HUES48 (cell line): ENCODE data around the gene LAMC3.

Experiments used
- H3K27ac ChIP-seq: one replicate; pipeline ENCODE4 v1.7.0; 2013; ENCODE audit warnings: low read depth, low read length, inconsistent platforms
- H3K27me3 ChIP-seq: 2 replicates; pipeline ENCODE4 v1.6.1; 2013; ENCODE audit warnings: mild to moderate bottlenecking, low read length; ENCODE audit not compliant: control insufficient read depth, insufficient read depth
- H3K36me3 ChIP-seq: 2 replicates; pipeline ENCODE4 v1.6.1; 2013; ENCODE audit warnings: low read length; ENCODE audit not compliant: control insufficient read depth, insufficient read depth
- H3K4me1 ChIP-seq: 2 replicates; pipeline ENCODE4 v1.6.1; 2013; ENCODE audit warnings: mild to moderate bottlenecking, low read length; ENCODE audit not compliant: control insufficient read depth, insufficient read depth
- H3K4me3 ChIP-seq: 2 replicates; pipeline ENCODE4 v1.5.1; 2013; ENCODE audit warnings: mild to moderate bottlenecking, low read depth, low read length
- H3K9ac ChIP-seq: 2 replicates; pipeline ENCODE4 v1.6.1; 2013; ENCODE audit warnings: mild to moderate bottlenecking, low read depth, low read length, moderate library complexity
- H3K9me3 ChIP-seq: 2 replicates; pipeline ENCODE4 v1.6.1; 2013; ENCODE audit warnings: low read length; ENCODE audit not compliant: control insufficient read depth, insufficient read depth

Gene LAMC3

GRCh38 chr9:131001990-131002389 is 7.0 kb upstream of the LAMC3 start:
- Histone ChIP-seq H3K27me3 (peaks cover 12% of the 10 kb centered on the region; the same call in 1 of the 2 replicates), H3K9ac (no peak overlapping the region), H3K36me3 (no peaks in the 10 kb centered on the region), H3K4me3 (no peak overlapping the region), H3K9me3 (no peaks in the 10 kb centered on the region), H3K4me1 (no peaks in the 10 kb centered on the region), H3K27ac (no peak overlapping the region)

GRCh38 chr9:131006601-131007000 is 2.4 kb upstream of the LAMC3 start:
- no peak overlapping the region for H3K4me3 ChIP-seq
- peaks cover 7% of the 10 kb centered on the region for H3K27me3 ChIP-seq
- peaks cover 11% of the 10 kb centered on the region for H3K4me1 ChIP-seq
- H3K36me3 ChIP-seq = no peaks in the 10 kb centered on the region
- no peak overlapping the region for H3K9ac ChIP-seq
- no peaks in the 10 kb centered on the region for H3K9me3 ChIP-seq
- H3K27ac ChIP-seq = no peak overlapping the region

- no peaks in the 10 kb centered on the region for H3K9me3 ChIP-seq
- H3K27me3 ChIP-seq = peaks cover 7% of the 10 kb centered on the region
- no peaks in the 10 kb centered on the region for H3K36me3 ChIP-seq
- no peak overlapping the region for H3K9ac ChIP-seq
- H3K4me1 ChIP-seq = peaks cover 22% of the 10 kb centered on the region
- no peak overlapping the region for H3K4me3 ChIP-seq
- no peak overlapping the region for H3K27ac ChIP-seq
These were observed 888 bp upstream of the LAMC3 start for GRCh38 chr9:131008086-131008485.

- H3K36me3 ChIP-seq = peaks cover 3% of the 10 kb centered on the region; the same call in 1 of the 2 replicates
- H3K4me1 ChIP-seq = peaks cover 22% of the 10 kb centered on the region
- H3K27ac ChIP-seq = no peak overlapping the region
- H3K9ac ChIP-seq = no peak overlapping the region
- H3K4me3 ChIP-seq = peak overlapping the region; percentile 67; the same call in 1 of the 2 replicates
- H3K9me3 ChIP-seq = no peaks in the 10 kb centered on the region
- peaks cover 7% of the 10 kb centered on the region for H3K27me3 ChIP-seq
These were observed 438 bp upstream of the LAMC3 start for GRCh38 chr9:131008563-131008908.

- H3K27me3 ChIP-seq = peaks cover 7% of the 10 kb centered on the region
- H3K27ac ChIP-seq = peak overlapping the region; percentile 47
- peaks cover 5% of the 10 kb centered on the region; the same call in 1 of the 2 replicates for H3K36me3 ChIP-seq
- H3K4me3 ChIP-seq = no peak overlapping the region
- H3K9ac ChIP-seq = no peak overlapping the region
- no peaks in the 10 kb centered on the region for H3K9me3 ChIP-seq
- H3K4me1 ChIP-seq = peaks cover 22% of the 10 kb centered on the region
These were observed 1.7 kb downstream of the LAMC3 start for GRCh38 chr9:131010482-131011273.

- Histone ChIP-seq H3K27ac (peak overlapping the region; percentile 47), H3K27me3 (peaks cover 7% of the 10 kb centered on the region), H3K4me3 (no peak overlapping the region), H3K9me3 (no peaks in the 10 kb centered on the region), H3K36me3 (peaks cover 5% of the 10 kb centered on the region; the same call in 1 of the 2 replicates), H3K4me1 (peaks cover 26% of the 10 kb centered on the region), H3K9ac (no peak overlapping the region)
These were observed 2.5 kb downstream of the LAMC3 start for GRCh38 chr9:131011274-131012022.

- Histone ChIP-seq H3K27ac (peak overlapping the region; percentile 47), H3K36me3 (peaks cover 5% of the 10 kb centered on the region; the same call in 1 of the 2 replicates), H3K4me1 (peaks cover 30% of the 10 kb centered on the region), H3K27me3 (peaks cover 7% of the 10 kb centered on the region), H3K4me3 (no peak overlapping the region), H3K9me3 (no peaks in the 10 kb centered on the region), H3K9ac (no peak overlapping the region)
These were observed 3.0 kb downstream of the LAMC3 start for GRCh38 chr9:131012023-131012334.

- no peak overlapping the region for H3K4me3 ChIP-seq
- H3K27ac ChIP-seq = peak overlapping the region; percentile 47
- no peaks in the 10 kb centered on the region for H3K9me3 ChIP-seq
- peaks cover 5% of the 10 kb centered on the region; the same call in 1 of the 2 replicates for H3K36me3 ChIP-seq
- H3K9ac ChIP-seq = no peak overlapping the region
- peaks cover 30% of the 10 kb centered on the region for H3K4me1 ChIP-seq
- peaks cover 7% of the 10 kb centered on the region for H3K27me3 ChIP-seq
These were observed 3.5 kb downstream of the LAMC3 start for GRCh38 chr9:131012396-131012917.

GRCh38 chr9:131013015-131013755 is 4.2 kb downstream of the LAMC3 start:
- no peaks in the 10 kb centered on the region for H3K9me3 ChIP-seq
- peaks cover 7% of the 10 kb centered on the region for H3K27me3 ChIP-seq
- H3K4me1 ChIP-seq = peaks cover 30% of the 10 kb centered on the region
- peaks cover 5% of the 10 kb centered on the region; the same call in 1 of the 2 replicates for H3K36me3 ChIP-seq
- no peak overlapping the region for H3K4me3 ChIP-seq
- H3K27ac ChIP-seq = peak overlapping the region; percentile 10
- H3K9ac ChIP-seq = no peak overlapping the region

GRCh38 chr9:131013771-131014676 is 5.0 kb downstream of the LAMC3 start:
- Histone ChIP-seq H3K36me3 (peaks cover 5% of the 10 kb centered on the region; the same call in 1 of the 2 replicates), H3K27me3 (peaks cover 3% of the 10 kb centered on the region; the same call in 1 of the 2 replicates), H3K9me3 (no peaks in the 10 kb centered on the region), H3K9ac (no peak overlapping the region), H3K4me1 (peaks cover 30% of the 10 kb centered on the region), H3K4me3 (no peak overlapping the region), H3K27ac (no peak overlapping the region)
